PC-3 (cell line): ENCODE measurements around the gene CNKSR3. TPM values are rescaled to one million over a fixed set of nuclear protein-coding genes. Genes with fewer than 3 reads are reported as not detected.

ENCODE experiments used
- ATAC-seq: fragments of 200-7000 bp; cut with Tn5 transposase; 2 replicates; pipeline ENCODE4 v1.9.1; 2020; ENCODE audit warnings: mild to moderate bottlenecking, moderate library complexity
- BruUV-seq: library from RNA; stranded (reverse); fragments of 400-500 nt; replicated peaks from 2 replicates; lab custom pipeline; 2021; lab: Mats Ljungman, UMichigan
- CTCF ChIA-PET: fragments of 300-600 bp; sonication (Branson Sonifier 250); formaldehyde crosslinking; loops from one replicate; lab custom pipeline; 2022; ENCODE audit warnings: antibody characterized with exemption; lab: Charles Lee
- POLR2A ChIA-PET: fragments of 300-600 bp; sonication (Branson Sonifier 250); formaldehyde crosslinking; loops from one replicate; lab custom pipeline; 2022; ENCODE audit warnings: antibody characterized with exemption; ENCODE audit not compliant: unreplicated experiment; lab: Charles Lee
- DNase-seq: peaks from one replicate; pipeline ENCODE4 v3.0.0-alpha.2; 2015
- H2AFZ ChIP-seq: fragments of 300-600 bp; sonication (generic); 2 replicates; pipeline ENCODE4 v1.6.0; 2016; ENCODE audit warnings: antibody characterized with exemption, low read length
- H3F3A ChIP-seq: fragments of 300-600 bp; sonication (generic); one replicate; pipeline ENCODE4 v1.6.0; 2017; ENCODE audit warnings: antibody characterized with exemption, low read length, control low read depth, mild to moderate bottlenecking; ENCODE audit not compliant: unreplicated experiment
- H3K27ac ChIP-seq: fragments of 300-600 bp; sonication (generic); 2 replicates; pipeline ENCODE4 v1.5.1; 2016; ENCODE audit warnings: mild to moderate bottlenecking, low read length
- H3K27me3 ChIP-seq: fragments of 300-600 bp; sonication (generic); 2 replicates; pipeline ENCODE4 v1.6.1; 2016; ENCODE audit warnings: low read length, mixed read lengths
- H3K36me3 ChIP-seq: fragments of 300-600 bp; sonication (generic); 2 replicates; pipeline ENCODE4 v1.6.1; 2016; ENCODE audit warnings: low read depth, mixed run types, low read length, mixed read lengths
- H3K4me1 ChIP-seq: fragments of 300-600 bp; sonication (generic); 2 replicates; pipeline ENCODE4 v1.5.1; 2016; ENCODE audit warnings: low read length; ENCODE audit not compliant: insufficient read depth
- H3K4me2 ChIP-seq: fragments of 300-600 bp; sonication (generic); 2 replicates; pipeline ENCODE4 v1.6.0; 2016; ENCODE audit warnings: low read length
- H3K4me3 ChIP-seq: fragments of 300-600 bp; sonication (generic); 2 replicates; pipeline ENCODE4 v1.5.1; 2016; ENCODE audit warnings: mild to moderate bottlenecking, low read length, mixed read lengths
- H3K79me2 ChIP-seq: fragments of 300-600 bp; sonication (generic); 2 replicates; pipeline ENCODE4 v1.6.1; 2017; ENCODE audit warnings: low read length, mixed read lengths
- H3K9ac ChIP-seq: fragments of 300-600 bp; sonication (generic); 2 replicates; pipeline ENCODE4 v1.6.0; 2016; ENCODE audit warnings: mild to moderate bottlenecking, low read length
- H3K9me2 ChIP-seq: fragments of 300-600 bp; sonication (generic); replicated peaks from 2 replicates; pipeline ENCODE4 v1.6.1; 2016; ENCODE audit warnings: mixed run types, low read length, mixed read lengths
- H3K9me3 ChIP-seq: fragments of 300-600 bp; sonication (generic); 2 replicates; pipeline ENCODE4 v1.6.1; 2016; ENCODE audit warnings: low read length, mixed read lengths
- H4K20me1 ChIP-seq: fragments of 300-600 bp; sonication (generic); 2 replicates; pipeline ENCODE4 v1.6.1; 2016; ENCODE audit warnings: low read length, mixed read lengths
- CTCF ChIP-seq: fragments of 300-600 bp; sonication (generic); conservative IDR thresholded peaks from 2 replicates; pipeline ENCODE4 v1.5.1; 2017; ENCODE audit warnings: antibody characterized with exemption, low read depth, mild to moderate bottlenecking, low read length
- EZH2 ChIP-seq: fragments of 300-600 bp; sonication (generic); IDR thresholded peaks from one replicate; pipeline ENCODE4 v1.6.1; 2017; ENCODE audit warnings: antibody characterized with exemption, mild to moderate bottlenecking, low read length; ENCODE audit not compliant: unreplicated experiment
- EZH2phosphoT487 ChIP-seq: fragments of 300-600 bp; sonication (generic); IDR thresholded peaks from 2 replicates; pipeline ENCODE4 v1.6.1; 2018; ENCODE audit warnings: mild to moderate bottlenecking, antibody characterized with exemption, low read length, borderline replicate concordance
- intact Hi-C: fragments of 100-400 bp; cut with micrococcal nuclease; formaldehyde crosslinking; loops from 2 replicates; pipeline ENCODE4 v1.9.0; 2023
- total RNA-seq: library from RNA; depleted of rRNA; stranded (reverse); fragments of >200 nt; gene quantifications from 2 replicates; pipeline ENCODE4 v1.2.3, GENCODE V29; 2014

CNKSR3 gene
- total RNA-seq, 1 experiment from 2014 or later = 3.2 TPM

GRCh38 chr6:154466971-154467679 lies 43.4 kb downstream of the CNKSR3 start:
- DNase-seq (no peak), ATAC-seq (no peak)
- H4K20me1 ChIP-seq = no peaks in the 10 kb centered on the region
- no peak overlapping the region for H3K27ac ChIP-seq
- no peaks in the 10 kb centered on the region for H3K79me2 ChIP-seq
- ChIA-PET POLR2A (no interaction called here), CTCF (no interaction called here)
- intact Hi-C loops = no loop called here
- H3F3A ChIP-seq = no peaks in the 10 kb centered on the region
- no peak for TF ChIP-seq EZH2phosphoT487
- no peak for TF ChIP-seq CTCF
- no peak overlapping the region for H3K9ac ChIP-seq
- no peaks in the 10 kb centered on the region for H3K9me3 ChIP-seq
- no peak overlapping the region for H2AFZ ChIP-seq
- H3K36me3 ChIP-seq = no peaks in the 10 kb centered on the region; the same call in 1 of the 2 replicates
- no TSS peak for BruUV-seq
- H3K9me2 ChIP-seq = no peaks in the 10 kb centered on the region
- no peaks in the 10 kb centered on the region for H3K4me1 ChIP-seq
- H3K4me3 ChIP-seq = no peak overlapping the region
- no peak overlapping the region for H3K4me2 ChIP-seq
- no peaks in the 10 kb centered on the region for H3K27me3 ChIP-seq

- Histone ChIP-seq H2AFZ (no peak overlapping the region), H3K4me2 (no peak overlapping the region), H4K20me1 (no peaks in the 10 kb centered on the region), H3K27me3 (no peaks in the 10 kb centered on the region), H3K9ac (no peak overlapping the region), H3K79me2 (no peaks in the 10 kb centered on the region), H3K27ac (no peak overlapping the region), H3F3A (no peaks in the 10 kb centered on the region), H3K4me3 (no peak overlapping the region), H3K4me1 (no peaks in the 10 kb centered on the region), H3K36me3 (no peaks in the 10 kb centered on the region; the same call in 1 of the 2 replicates), H3K9me3 (no peaks in the 10 kb centered on the region), H3K9me2 (no peaks in the 10 kb centered on the region)
- ChIA-PET CTCF (no interaction called here), POLR2A (no interaction called here)
- ATAC-seq = no peak
- DNase-seq = no peak
- no TSS peak for BruUV-seq
- intact Hi-C loops = no loop called here
- TF ChIP-seq CTCF = no peak
- TF ChIP-seq EZH2phosphoT487 = no peak
- no peak for TF ChIP-seq EZH2
Measured at GRCh38 chr6:154466139-154466538, 44.3 kb downstream of the CNKSR3 start.

- TF ChIP-seq EZH2phosphoT487 = no peak
- no peak for TF ChIP-seq CTCF
- TF ChIP-seq EZH2 = no peak
- Histone ChIP-seq H3K79me2 (no peaks in the 10 kb centered on the region), H3F3A (no peaks in the 10 kb centered on the region), H3K4me2 (no peak overlapping the region), H3K9ac (no peak overlapping the region), H3K27ac (no peak overlapping the region), H3K9me3 (no peaks in the 10 kb centered on the region), H3K4me3 (no peak overlapping the region), H3K4me1 (peaks cover 10% of the 10 kb centered on the region; the same call in 1 of the 2 replicates), H4K20me1 (no peaks in the 10 kb centered on the region), H2AFZ (no peak overlapping the region), H3K27me3 (no peaks in the 10 kb centered on the region), H3K9me2 (no peaks in the 10 kb centered on the region), H3K36me3 (no peaks in the 10 kb centered on the region)
- ChIA-PET CTCF (no interaction called here), POLR2A (no interaction called here)
- ATAC-seq (no peak), DNase-seq (no peak)
- intact Hi-C loops = no loop called here
- no TSS peak for BruUV-seq
Measured at GRCh38 chr6:154463573-154464419, 46.7 kb downstream of the CNKSR3 start.
